SK-N-SH (cell line): Measurements from ENCODE around the gene NCKAP5. TPM values are rescaled to one million over a fixed set of nuclear protein-coding genes. Genes with fewer than 3 reads are reported as not detected.

ENCODE experiments used
- CTCF ChIA-PET: fragments of 300-600, 350-600 bp; formaldehyde crosslinking; extraction: SDS; loops from one replicate; lab custom pipeline; 2021; lab: Yijun Ruan, JAX
- POLR2A ChIA-PET: fragments of 350-600 bp; sonication (Branson Sonifier 250); formaldehyde crosslinking; extraction: SDS; loops from one replicate; lab custom pipeline; 2020; ENCODE audit warnings: antibody characterized with exemption, inconsistent platforms; lab: Yijun Ruan, JAX
- DNase-seq: peaks from one replicate; pipeline ENCODE4 v3.0.0; 2012
- H2AFZ ChIP-seq: fragments of 200-600 bp; sonication (generic); 2 replicates; pipeline ENCODE4 v1.8.1; 2016; ENCODE audit warnings: antibody characterized with exemption, mild to moderate bottlenecking, low read depth
- H3F3A ChIP-seq: fragments of 200-600 bp; sonication (generic); replicated peaks from 2 replicates; pipeline ENCODE3; 2016; ENCODE audit warnings: antibody characterized with exemption, mild to moderate bottlenecking; ENCODE audit not compliant: insufficient read depth
- H3K27ac ChIP-seq, 2 experiments: fragments of 200-500 bp in 1 of 2; fragments of 200-600 bp in 1 of 2; sonication (Bioruptor generic) in 1 of 2; sonication (generic), shearing (Covaris generic) in 1 of 2; 2 replicates each; pipeline versions ENCODE4 v1.5.1 to v1.6.1; 2014 to 2016; ENCODE audit warnings: low read depth in 2 of 2, inconsistent platforms in 1 of 2, low read length in 1 of 2, mild to moderate bottlenecking in 1 of 2, mixed read lengths in 1 of 2
- H3K27me3 ChIP-seq: fragments of 200-600 bp; sonication (generic), shearing (Covaris generic); 2 replicates; pipeline ENCODE4 v1.6.1; 2016; ENCODE audit warnings: mixed run types; ENCODE audit not compliant: insufficient read depth
- H3K36me3 ChIP-seq, 2 experiments: fragments of 200-500 bp in 1 of 2; fragments of 200-600 bp in 1 of 2; sonication (Bioruptor generic) in 1 of 2; sonication (generic) in 1 of 2; replicated peaks in 1 of 2; 2 replicates each; pipeline versions ENCODE3 to v1.5.1; 2014 to 2016; ENCODE audit warnings: low read length in 1 of 2, mild to moderate bottlenecking in 1 of 2; ENCODE audit not compliant: insufficient read depth in 2 of 2, control insufficient read depth in 1 of 2
- H3K4me1 ChIP-seq, 2 experiments: fragments of 200-500 bp in 1 of 2; fragments of 200-600 bp in 1 of 2; sonication (Bioruptor generic) in 1 of 2; sonication (generic), shearing (Covaris generic) in 1 of 2; 2 replicates each; pipeline versions ENCODE4 v1.5.1 to v1.6.1; 2014 to 2016; ENCODE audit warnings: low read depth in 1 of 2, low read length in 1 of 2, mixed run types in 1 of 2; ENCODE audit not compliant: insufficient read depth in 2 of 2, control insufficient read depth in 1 of 2
- H3K4me2 ChIP-seq: fragments of 200-600 bp; sonication (generic), shearing (Covaris generic); 2 replicates; pipeline ENCODE4 v1.6.1; 2017; ENCODE audit warnings: mixed run types
- H3K4me3 ChIP-seq, 2 experiments: fragments of 200-500 bp in 1 of 2; fragments of 200-600 bp in 1 of 2; sonication (Bioruptor generic) in 1 of 2; sonication (generic), shearing (Covaris generic) in 1 of 2; 2 replicates each; pipeline versions ENCODE4 v1.5.1 to v1.8.1; 2014 to 2016; ENCODE audit warnings: low read depth in 2 of 2, inconsistent platforms in 1 of 2, low read length in 1 of 2, mild to moderate bottlenecking in 1 of 2, mixed read lengths in 1 of 2, moderate library complexity in 1 of 2
- H3K79me2 ChIP-seq: fragments of 200-600 bp; sonication (generic); 2 replicates; pipeline ENCODE4 v1.8.1; 2017; ENCODE audit warnings: mild to moderate bottlenecking; ENCODE audit not compliant: insufficient read depth
- H3K9ac ChIP-seq: fragments of 200-600 bp; sonication (generic); 2 replicates; pipeline ENCODE4 v1.6.1; 2017; ENCODE audit warnings: mixed run types
- H3K9me2 ChIP-seq: fragments of 200-600 bp; sonication (generic); 2 replicates; pipeline ENCODE4 v1.6.1; 2017; ENCODE audit warnings: mixed run types
- H3K9me3 ChIP-seq: fragments of 200-600 bp; sonication (generic); 2 replicates; pipeline ENCODE4 v1.6.1; 2017; ENCODE audit warnings: mixed run types, mild to moderate bottlenecking, moderate library complexity
- H4K20me1 ChIP-seq: fragments of 200-600 bp; sonication (generic); 2 replicates; pipeline ENCODE4 v1.6.1; 2017; ENCODE audit warnings: mild to moderate bottlenecking, mixed run types; ENCODE audit not compliant: insufficient read depth
- CHD2 ChIP-seq: fragments of 150-350 bp; IDR thresholded peaks from 2 replicates; pipeline ENCODE4 v1.6.1; 2018; ENCODE audit warnings: low read length; ENCODE audit not compliant: partially characterized antibody
- EZH2phosphoT487 ChIP-seq: fragments of 200-600 bp; sonication (generic); IDR thresholded peaks from 2 replicates; pipeline ENCODE4 v1.6.1; 2017; ENCODE audit warnings: low read depth, mixed run types, mild to moderate bottlenecking, antibody characterized with exemption, moderate library complexity, borderline replicate concordance
- FOSL2 ChIP-seq: IDR thresholded peaks from 2 replicates; pipeline ENCODE4 v1.4.0; 2012; ENCODE audit warnings: low read depth, mild to moderate bottlenecking, moderate library complexity, borderline replicate concordance
- FOXJ3 ChIP-seq: sonication (generic); formaldehyde crosslinking; IDR thresholded peaks from 2 replicates; pipeline ENCODE4 v1.5.1; 2020; ENCODE audit warnings: mild to moderate bottlenecking, missing genetic modification reagents
- GABPA ChIP-seq: IDR thresholded peaks from 2 replicates; pipeline ENCODE4 v1.4.0; 2012; ENCODE audit warnings: low read depth, mild to moderate bottlenecking
- GATA2 ChIP-seq: sonication (generic); formaldehyde crosslinking; IDR thresholded peaks from 2 replicates; pipeline ENCODE4 v1.5.0; 2020; ENCODE audit warnings: mild to moderate bottlenecking, missing genetic modification reagents
- JUND ChIP-seq: IDR thresholded peaks from 2 replicates; pipeline ENCODE4 v1.4.0; 2012
- MEF2A ChIP-seq: IDR thresholded peaks from 2 replicates; pipeline ENCODE4 v1.4.0; 2012; ENCODE audit warnings: low read depth, borderline replicate concordance
- NFIC ChIP-seq: IDR thresholded peaks from 2 replicates; pipeline ENCODE4 v1.4.0; 2012; ENCODE audit warnings: borderline replicate concordance
- NRF1 ChIP-seq: IDR thresholded peaks from 2 replicates; pipeline ENCODE4 v1.6.1; 2012; ENCODE audit warnings: low read depth, mild to moderate bottlenecking, low read length
- POLR2AphosphoS5 ChIP-seq: IDR thresholded peaks from 2 replicates; pipeline ENCODE4 v1.6.1; 2012; ENCODE audit warnings: low read depth, low read length
- RAD21 ChIP-seq: IDR thresholded peaks from 2 replicates; pipeline ENCODE4 v1.6.1; 2012; ENCODE audit warnings: mild to moderate bottlenecking, low read length
- RCOR1 ChIP-seq: fragments of 150-350 bp; IDR thresholded peaks from 2 replicates; pipeline ENCODE4 v1.6.1; 2017; ENCODE audit warnings: antibody characterized with exemption, low read length
- RFX5 ChIP-seq: IDR thresholded peaks from 2 replicates; pipeline ENCODE4 v1.6.1; 2012; ENCODE audit warnings: mild to moderate bottlenecking, improper control_type of control experiment, low read length
- RXRA ChIP-seq: IDR thresholded peaks from 2 replicates; pipeline ENCODE4 v1.4.0; 2012; ENCODE audit warnings: low read depth, mild to moderate bottlenecking, borderline replicate concordance
- SMC3 ChIP-seq: IDR thresholded peaks from 2 replicates; pipeline ENCODE4 v1.6.1; 2012; ENCODE audit warnings: low read depth, low read length, improper control_type of control experiment
- TAF1 ChIP-seq: IDR thresholded peaks from 2 replicates; pipeline ENCODE4 v1.6.1; 2012; ENCODE audit warnings: low read depth, mild to moderate bottlenecking, low read length, moderate library complexity, borderline replicate concordance
- TCF12 ChIP-seq: IDR thresholded peaks from 2 replicates; pipeline ENCODE4 v1.4.0; 2012
- TEAD4 ChIP-seq: IDR thresholded peaks from 2 replicates; pipeline ENCODE4 v1.4.0; 2012; ENCODE audit warnings: mild to moderate bottlenecking, borderline replicate concordance; ENCODE audit not compliant: insufficient read depth
- USF1 ChIP-seq: IDR thresholded peaks from 2 replicates; pipeline ENCODE4 v1.4.0; 2012; ENCODE audit warnings: low read depth, borderline replicate concordance
- YY1 ChIP-seq: IDR thresholded peaks from 2 replicates; pipeline ENCODE4 v1.4.0; 2012; ENCODE audit warnings: low read depth, mild to moderate bottlenecking
- WGBS: methylation state at CpG from one replicate; pipeline ENCODE4 v1.1.6; 2017; ENCODE audit warnings: low lambda C conversion rate; 5-methylcytosine and 5-hydroxymethylcytosine counted together
- polyA plus RNA-seq, 3 experiments: library from polyadenylated mRNA; depleted of rRNA; stranded (reverse); fragments of >200 nt; gene quantifications; 2 replicates each; pipeline ENCODE4 v1.2.3, GENCODE V29; 2012
- TF ChIP-seq, protein P1 (sequence below): fragments of 150-350 bp; IDR thresholded peaks from 2 replicates; pipeline ENCODE4 v1.6.1; 2017; ENCODE audit warnings: antibody characterized with exemption, low read length, low read depth, borderline replicate concordance
- TF ChIP-seq, protein P2 (sequence below): IDR thresholded peaks from 2 replicates; pipeline ENCODE4; 2012
- TF ChIP-seq, protein P3 (sequence below): IDR thresholded peaks from 2 replicates; pipeline ENCODE4 v1.4.0; 2012; ENCODE audit warnings: low read depth

NCKAP5 gene
- polyA plus RNA-seq, 1 of the 3 experiments (the other 2 are of a cell fraction): 0.02 TPM

DNA sequence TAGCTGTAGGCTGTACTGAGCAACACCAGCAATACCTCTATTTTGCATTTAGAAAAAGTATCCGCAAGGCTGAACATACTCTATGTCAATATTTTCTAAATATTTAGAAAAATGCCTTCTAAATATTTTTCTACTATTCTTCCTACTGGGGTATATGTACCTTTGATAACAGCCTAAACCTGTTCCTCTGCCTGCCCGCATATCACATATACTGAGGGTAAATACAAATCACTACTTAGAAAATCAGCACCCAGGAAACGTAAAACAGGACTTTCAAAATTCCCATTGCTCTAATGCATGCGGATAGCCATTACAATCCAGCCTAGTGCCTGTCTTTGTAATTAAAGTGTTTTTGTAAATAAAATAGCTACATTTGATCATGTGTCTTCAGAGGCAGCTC, 56.1 kb downstream of the NCKAP5 start:
- H3F3A ChIP-seq: no peaks in the 10 kb centered on the region
- peaks cover 0 to 5% of the 10 kb centered on the region in 2 experiments; a peak in 1 of 4 replicates for H3K4me1 ChIP-seq
- TF ChIP-seq MEF2A (no peak), NRF1 (no peak), EZH2phosphoT487 (no peak), TCF12 (no peak), FOSL2 (no peak), YY1 (no peak)
- TF ChIP-seq, all 33 proteins: peak for 0
- no peaks in the 10 kb centered on the region for H3K36me3 ChIP-seq
- H4K20me1 ChIP-seq: no peaks in the 10 kb centered on the region
- ChIA-PET CTCF (interaction anchor here (1.4 to 1.8 kb wide), 2 partner anchors 11 to 49 kb away, joined by 4 to 5 read pairs; no protein-coding TSS in a partner anchor), POLR2A (no interaction called here)
- DNase-seq: no peak
- no peaks in the 10 kb centered on the region for H3K79me2 ChIP-seq
- H3K9me2 ChIP-seq: no peaks in the 10 kb centered on the region
- 71% methylated on average over 4 of the region's 4 CpGs for WGBS
- no peaks in the 10 kb centered on the region for H3K9me3 ChIP-seq
- H3K27ac ChIP-seq: no peak overlapping the region
- no peak overlapping the region for H3K9ac ChIP-seq
- no peak overlapping the region for H3K4me2 ChIP-seq
- no peak overlapping the region for H3K4me3 ChIP-seq
- no peaks in the 10 kb centered on the region for H3K27me3 ChIP-seq
- no peak overlapping the region for H2AFZ ChIP-seq

DNA sequence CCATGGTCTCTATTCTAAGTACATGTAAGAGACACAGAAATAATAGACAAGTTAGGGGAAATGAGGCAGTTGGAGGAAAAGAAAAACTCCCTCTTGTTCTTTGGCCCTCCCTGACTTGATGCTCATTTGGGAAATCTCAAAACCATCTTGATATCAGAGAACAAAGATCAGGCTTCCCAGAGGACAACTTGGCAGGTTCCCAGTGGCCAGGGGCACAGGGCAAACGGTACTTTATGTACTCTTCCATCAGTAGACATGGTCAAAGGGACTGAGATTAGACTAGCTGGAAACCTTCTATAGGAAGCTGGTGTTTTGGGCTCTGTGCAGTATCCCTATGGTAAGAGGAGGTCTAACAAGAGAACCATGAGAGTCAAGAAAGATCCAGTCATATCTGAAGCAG, 56.6 kb downstream of the NCKAP5 start:
- DNase-seq: no peak
- POLR2A ChIA-PET: no interaction called here
- 0% methylated on average over 1 of the region's 1 CpG for WGBS
- Histone ChIP-seq H3K9me3 (no peaks in the 10 kb centered on the region), H3K9ac (no peak overlapping the region), H3K9me2 (no peaks in the 10 kb centered on the region), H3K27ac (no peak overlapping the region), H4K20me1 (no peaks in the 10 kb centered on the region), H3F3A (no peaks in the 10 kb centered on the region), H3K4me3 (no peak overlapping the region), H3K79me2 (no peaks in the 10 kb centered on the region), H3K27me3 (no peaks in the 10 kb centered on the region), H3K4me2 (no peak overlapping the region), H3K36me3 (no peaks in the 10 kb centered on the region), H3K4me1 (peaks cover 0 to 5% of the 10 kb centered on the region in 2 experiments; a peak in 1 of 4 replicates), H2AFZ (no peak overlapping the region)
- TF ChIP-seq TAF1 (no peak), JUND (no peak), GATA2 (no peak), CHD2 (no peak), NFIC (no peak), GABPA (no peak), RAD21 (no peak), SMC3 (no peak), RFX5 (no peak), USF1 (no peak), POLR2AphosphoS5 (no peak), EZH2phosphoT487 (no peak), TEAD4 (no peak), RCOR1 (no peak), FOXJ3 (CRISPR knock-in tag) (no peak), RXRA (no peak)
- TF ChIP-seq, protein P1, sequence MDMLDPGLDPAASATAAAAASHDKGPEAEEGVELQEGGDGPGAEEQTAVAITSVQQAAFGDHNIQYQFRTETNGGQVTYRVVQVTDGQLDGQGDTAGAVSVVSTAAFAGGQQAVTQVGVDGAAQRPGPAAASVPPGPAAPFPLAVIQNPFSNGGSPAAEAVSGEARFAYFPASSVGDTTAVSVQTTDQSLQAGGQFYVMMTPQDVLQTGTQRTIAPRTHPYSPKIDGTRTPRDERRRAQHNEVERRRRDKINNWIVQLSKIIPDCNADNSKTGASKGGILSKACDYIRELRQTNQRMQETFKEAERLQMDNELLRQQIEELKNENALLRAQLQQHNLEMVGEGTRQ: no peak
- TF ChIP-seq, protein P2, sequence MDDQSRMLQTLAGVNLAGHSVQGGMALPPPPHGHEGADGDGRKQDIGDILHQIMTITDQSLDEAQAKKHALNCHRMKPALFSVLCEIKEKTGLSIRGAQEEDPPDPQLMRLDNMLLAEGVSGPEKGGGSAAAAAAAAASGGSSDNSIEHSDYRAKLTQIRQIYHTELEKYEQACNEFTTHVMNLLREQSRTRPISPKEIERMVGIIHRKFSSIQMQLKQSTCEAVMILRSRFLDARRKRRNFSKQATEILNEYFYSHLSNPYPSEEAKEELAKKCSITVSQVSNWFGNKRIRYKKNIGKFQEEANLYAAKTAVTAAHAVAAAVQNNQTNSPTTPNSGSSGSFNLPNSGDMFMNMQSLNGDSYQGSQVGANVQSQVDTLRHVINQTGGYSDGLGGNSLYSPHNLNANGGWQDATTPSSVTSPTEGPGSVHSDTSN: no peak
- TF ChIP-seq, protein P3, sequence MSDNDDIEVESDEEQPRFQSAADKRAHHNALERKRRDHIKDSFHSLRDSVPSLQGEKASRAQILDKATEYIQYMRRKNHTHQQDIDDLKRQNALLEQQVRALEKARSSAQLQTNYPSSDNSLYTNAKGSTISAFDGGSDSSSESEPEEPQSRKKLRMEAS: no peak
- CTCF ChIA-PET: interaction anchor here (1.4 to 1.8 kb wide), 2 partner anchors 11 to 49 kb away, joined by 4 to 5 read pairs; no protein-coding TSS in a partner anchor
